Hippocampal formation (tissue), 2 donors: ENCODE data around the gene BCORL1.

ENCODE experiments used
- DNase-seq, 2 donors: peaks; one replicate each; lab custom pipeline; 2025; lab: John Stamatoyannopoulos, UW

Gene BCORL1

GRCh38 chrX:130014770-130015169, 32.3 kb downstream of the BCORL1 start:
- no peak for DNase-seq

GRCh38 chrX:130015181-130015580, 32.7 kb downstream of the BCORL1 start:
- DNase-seq = no peak

GRCh38 chrX:130018143-130018542, 35.7 kb downstream of the BCORL1 start:
- DNase-seq = no peak

GRCh38 chrX:130020661-130021324, 38.4 kb downstream of the BCORL1 start:
- DNase-seq = no peak

- DNase-seq = peak in 1 of 2 donors; percentile 30
These were observed 41.7 kb downstream of the BCORL1 start for GRCh38 chrX:130024127-130024526.

- no peak for DNase-seq
These were observed 42.8 kb downstream of the BCORL1 start for GRCh38 chrX:130025256-130025655.

- DNase-seq = no peak
These were observed 45.1 kb downstream of the BCORL1 start for GRCh38 chrX:130027569-130027968.

- peak in 1 of 2 donors; percentile 7 for DNase-seq
These were observed 45.8 kb downstream of the BCORL1 start for GRCh38 chrX:130028196-130028595.

GRCh38 chrX:130030826-130031225, 48.4 kb downstream of the BCORL1 start:
- DNase-seq = peak in 1 of 2 donors; percentile 8

GRCh38 chrX:130032552-130032951, 50.1 kb downstream of the BCORL1 start:
- DNase-seq = no peak

GRCh38 chrX:130034178-130034577, 51.7 kb downstream of the BCORL1 start:
- no peak for DNase-seq

GRCh38 chrX:130039847-130040246, 57.4 kb downstream of the BCORL1 start:
- DNase-seq = no peak

- DNase-seq = no peak
These were observed 65.0 kb downstream of the BCORL1 start for GRCh38 chrX:130047416-130047815.

- no peak for DNase-seq
These were observed 66.3 kb downstream of the BCORL1 start for GRCh38 chrX:130048686-130049222.

GRCh38 chrX:130049821-130050220, 67.4 kb downstream of the BCORL1 start:
- no peak for DNase-seq

- DNase-seq = no peak
These were observed 68.9 kb downstream of the BCORL1 start for GRCh38 chrX:130051176-130051845.

- DNase-seq = no peak
These were observed 70.8 kb downstream of the BCORL1 start for GRCh38 chrX:130053236-130053635.

GRCh38 chrX:130055103-130055502, 72.7 kb downstream of the BCORL1 start:
- DNase-seq = no peak

GRCh38 chrX:130055899-130056298, 73.5 kb downstream of the BCORL1 start:
- no peak for DNase-seq

- DNase-seq = no peak
These were observed 74.8 kb downstream of the BCORL1 start for GRCh38 chrX:130057209-130057608.

GRCh38 chrX:130058652-130059051, 76.2 kb downstream of the BCORL1 start:
- DNase-seq = no peak

- DNase-seq = peak; percentile 9 to 74
These were observed 78.0 kb downstream of the BCORL1 start for GRCh38 chrX:130060122-130061069.
